Neuronal stem cell (in vitro differentiated cells): ENCODE results near the gene CST3.

ENCODE experiments used
- DNase-seq: peaks from one replicate; pipeline ENCODE4 v3.0.0-alpha.2; 2013; ENCODE audit warnings: low spot score
- H2AFZ ChIP-seq: one replicate; pipeline ENCODE4 v1.6.1; 2013; ENCODE audit warnings: mild to moderate bottlenecking, low read length, inconsistent platforms
- H2AK5ac ChIP-seq: 2 replicates; pipeline ENCODE4 v1.6.1; 2013; ENCODE audit warnings: low read depth, mild to moderate bottlenecking, inconsistent platforms, low read length, moderate library complexity, mixed read lengths
- H2BK120ac ChIP-seq: 2 replicates; pipeline ENCODE4 v1.6.1; 2013; ENCODE audit warnings: low read depth, mild to moderate bottlenecking, inconsistent platforms, low read length, moderate library complexity, mixed read lengths
- H2BK12ac ChIP-seq: one replicate; pipeline ENCODE4 v1.6.1; 2013; ENCODE audit warnings: low read length, inconsistent platforms
- H2BK15ac ChIP-seq: 2 replicates; pipeline ENCODE4 v1.6.1; 2013; ENCODE audit warnings: mild to moderate bottlenecking, low read length, inconsistent platforms, mixed read lengths
- H2BK5ac ChIP-seq: one replicate; pipeline ENCODE4 v1.6.1; 2013; ENCODE audit warnings: inconsistent platforms, mild to moderate bottlenecking, low read length, moderate library complexity
- H3K14ac ChIP-seq: one replicate; pipeline ENCODE4 v1.6.1; 2013; ENCODE audit warnings: low read length, inconsistent platforms
- H3K18ac ChIP-seq: 2 replicates; pipeline ENCODE4 v1.6.1; 2013; ENCODE audit warnings: low read length, inconsistent platforms
- H3K23ac ChIP-seq: 2 replicates; pipeline ENCODE4 v1.6.1; 2013; ENCODE audit warnings: low read depth, mild to moderate bottlenecking, mixed read lengths, low read length, inconsistent platforms; ENCODE audit not compliant: poor library complexity
- H3K27ac ChIP-seq: replicated peaks from 3 replicates; pipeline ENCODE4 v1.5.1; 2013; ENCODE audit warnings: low read length, inconsistent platforms
- H3K27me3 ChIP-seq, 3 experiments: 2 replicates each; pipeline ENCODE4 v1.6.1; 2013; ENCODE audit warnings: low read length in 3 of 3, mild to moderate bottlenecking in 2 of 3, inconsistent platforms in 1 of 3, low read depth in 1 of 3, mixed read lengths in 1 of 3, moderate library complexity in 1 of 3; ENCODE audit not compliant: control insufficient read depth in 3 of 3, insufficient read depth in 3 of 3
- H3K36me3 ChIP-seq, 2 donors: replicated peaks in 1 of 2; 2 replicates each; pipeline ENCODE4 v1.6.1; 2013; ENCODE audit warnings: low read length in 2 of 2; ENCODE audit not compliant: control insufficient read depth in 2 of 2, insufficient read depth in 2 of 2
- H3K4ac ChIP-seq: 2 replicates; pipeline ENCODE4 v1.6.1; 2013; ENCODE audit warnings: inconsistent platforms, mild to moderate bottlenecking, low read length, moderate library complexity
- H3K4me1 ChIP-seq, 2 donors: 1 replicate in 1 of 2; 2 replicates in 1 of 2; pipeline ENCODE4 v1.6.1; 2013; ENCODE audit warnings: low read length in 2 of 2, low read depth in 1 of 2; ENCODE audit not compliant: control insufficient read depth in 2 of 2, insufficient read depth in 1 of 2
- H3K4me2 ChIP-seq: one replicate; pipeline ENCODE4 v1.6.1; 2013; ENCODE audit warnings: mild to moderate bottlenecking, low read length, inconsistent platforms; ENCODE audit not compliant: insufficient read depth, poor library complexity, severe bottlenecking
- H3K4me3 ChIP-seq, 2 donors: 2 replicates each; pipeline ENCODE4 v1.5.1; 2013; ENCODE audit warnings: low read length in 2 of 2, mild to moderate bottlenecking in 2 of 2, inconsistent platforms in 1 of 2, moderate library complexity in 1 of 2
- H3K79me1 ChIP-seq: one replicate; pipeline ENCODE4 v1.6.1; 2013; ENCODE audit warnings: low read depth, mild to moderate bottlenecking, inconsistent platforms, low read length, moderate library complexity
- H3K9ac ChIP-seq: one replicate; pipeline ENCODE4 v1.6.1; 2013; ENCODE audit warnings: mild to moderate bottlenecking, low read depth, low read length, inconsistent platforms; ENCODE audit not compliant: poor library complexity
- H3K9me3 ChIP-seq, 2 donors: replicated peaks in 1 of 2; 2 replicates each; pipeline versions ENCODE3 to v1.6.1; 2013; ENCODE audit warnings: low read length in 2 of 2, mild to moderate bottlenecking in 2 of 2, inconsistent platforms in 1 of 2, low read depth in 1 of 2, mixed read lengths in 1 of 2, moderate library complexity in 1 of 2; ENCODE audit not compliant: control insufficient read depth in 2 of 2, insufficient read depth in 1 of 2
- H4K8ac ChIP-seq: one replicate; pipeline ENCODE4 v1.6.1; 2013; ENCODE audit warnings: low read depth, mild to moderate bottlenecking, inconsistent platforms, low read length, moderate library complexity
- H4K91ac ChIP-seq: one replicate; pipeline ENCODE4 v1.6.1; 2013; ENCODE audit warnings: low read length, low read depth, mild to moderate bottlenecking, inconsistent platforms; ENCODE audit not compliant: poor library complexity
- WGBS, 2 donors: extraction: QIAGEN DNeasy Blood & Tissue Kit; methylation state at CpG; one replicate each; pipeline ENCODE4 v1.1.7; 2013; ENCODE audit warnings: missing lambda C conversion rate in 2 of 2, mixed read lengths in 1 of 2; ENCODE audit not compliant: insufficient read length in 2 of 2, insufficient replicate concordance in 1 of 2; ENCODE audit errors: extremely low coverage in 2 of 2; 5-methylcytosine and 5-hydroxymethylcytosine counted together

Gene CST3

DNA sequence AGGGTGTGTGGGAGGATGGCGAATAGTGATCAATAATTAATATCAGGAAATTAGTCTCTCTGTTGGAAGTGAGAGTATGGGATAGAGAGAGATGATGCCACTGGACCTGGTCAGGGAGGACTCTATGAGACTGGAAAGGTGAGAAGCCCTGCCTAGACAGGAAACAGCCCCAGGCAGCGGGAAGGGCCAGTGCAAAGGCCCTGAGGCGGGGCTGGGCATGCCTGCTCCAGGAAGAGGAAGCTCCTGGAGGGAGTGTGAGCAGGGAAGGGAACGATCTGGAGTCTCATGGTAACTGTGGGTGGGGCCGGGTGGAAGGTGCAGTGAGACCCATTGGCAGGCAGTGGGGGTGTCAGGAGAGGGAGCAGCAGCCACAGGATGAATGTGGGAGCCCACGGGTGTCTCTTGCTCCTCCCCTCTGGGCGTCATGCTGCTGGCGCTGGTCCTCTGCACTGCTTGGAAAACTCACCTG, 1.8 kb upstream of the CST3 start:
- no peak overlapping the region for H3K4me2 ChIP-seq
- H2BK5ac ChIP-seq, result peak overlapping the region; percentile 53
- H4K91ac ChIP-seq, result no peak overlapping the region
- H3K27me3 ChIP-seq, result peaks cover 0 to 5% (median 3%) of the 10 kb centered on the region in 3 experiments
- H3K79me1 ChIP-seq, result no peaks in the 10 kb centered on the region
- peaks cover 6 to 12% of the 10 kb centered on the region in 2 donors for H3K36me3 ChIP-seq
- no peak overlapping the region for H3K14ac ChIP-seq
- no peak for DNase-seq
- H3K4me1 ChIP-seq, result peaks cover 5 to 10% of the 10 kb centered on the region in 2 donors
- H2BK120ac ChIP-seq, result no peak overlapping the region
- no peak overlapping the region for H3K9ac ChIP-seq
- H2BK12ac ChIP-seq, result no peak overlapping the region
- WGBS, 2 donors, result no CpG with 5 or more reads among the region's 8 CpGs
- H3K9me3 ChIP-seq, result peaks cover 0 to 2% of the 10 kb centered on the region in 2 donors
- H2AK5ac ChIP-seq, result peak overlapping the region; percentile 61
- no peak overlapping the region for H2BK15ac ChIP-seq
- H3K18ac ChIP-seq, result no peak overlapping the region
- no peak overlapping the region for H2AFZ ChIP-seq
- no peak overlapping the region for H3K4ac ChIP-seq
- no peak overlapping the region for H3K27ac ChIP-seq
- H4K8ac ChIP-seq, result no peak overlapping the region
- no peak overlapping the region for H3K4me3 ChIP-seq
- peak overlapping the region; percentile 73 for H3K23ac ChIP-seq

DNA sequence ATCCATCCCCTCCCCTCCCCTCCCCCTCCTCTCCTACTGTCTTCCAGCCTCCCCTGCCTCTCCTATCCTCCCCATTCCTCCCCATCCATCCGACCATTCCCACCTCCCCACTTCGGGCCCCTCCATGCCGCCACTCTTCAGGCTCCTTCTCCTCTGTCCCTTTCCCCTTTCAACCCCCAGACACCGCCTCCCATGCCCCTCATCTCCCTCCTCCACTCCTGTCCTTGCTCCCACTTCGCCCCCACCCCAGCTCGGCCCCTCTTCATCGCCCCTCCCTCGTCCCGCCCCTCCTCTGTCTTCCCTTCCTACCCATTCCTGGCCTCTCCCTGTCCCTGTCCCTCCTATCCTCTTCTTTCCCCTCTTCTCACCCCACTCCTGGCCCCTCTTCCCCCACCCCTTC, 554 bp upstream of the CST3 start:
- H2BK5ac ChIP-seq, result peak overlapping the region; percentile 24
- no peak overlapping the region for H2BK120ac ChIP-seq
- peak overlapping the region; percentile 11 for H3K4me2 ChIP-seq
- no peak for DNase-seq
- H3K9ac ChIP-seq, result no peak overlapping the region
- H3K4me1 ChIP-seq, result peaks cover 5 to 8% of the 10 kb centered on the region in 2 donors
- no peak overlapping the region for H2BK15ac ChIP-seq
- H2AFZ ChIP-seq, result peak overlapping the region; percentile 100
- peaks cover 0 to 2% of the 10 kb centered on the region in 2 donors for H3K9me3 ChIP-seq
- H3K27me3 ChIP-seq, result peaks cover 0 to 5% (median 3%) of the 10 kb centered on the region in 3 experiments
- no peak overlapping the region for H4K8ac ChIP-seq
- H3K36me3 ChIP-seq, result peaks cover 6 to 24% of the 10 kb centered on the region in 2 donors
- no peak overlapping the region for H3K18ac ChIP-seq
- no peak overlapping the region for H2BK12ac ChIP-seq
- H3K4ac ChIP-seq, result no peak overlapping the region
- no peak overlapping the region for H3K23ac ChIP-seq
- peak overlapping the region in 1 of 2 donors; percentile 4 for H3K4me3 ChIP-seq
- no peak overlapping the region for H3K27ac ChIP-seq
- no peak overlapping the region for H4K91ac ChIP-seq
- no CpG with 5 or more reads among the region's 9 CpGs for WGBS, 2 donors
- H3K79me1 ChIP-seq, result no peaks in the 10 kb centered on the region
- no peak overlapping the region for H3K14ac ChIP-seq
- no peak overlapping the region for H2AK5ac ChIP-seq

GRCh38 chr20:23636908-23637281, 860 bp downstream of the CST3 start:
- WGBS, 2 donors, result no CpG with 5 or more reads among the region's 4 CpGs
- Histone ChIP-seq H2AFZ (peak overlapping the region; percentile 100), H4K8ac (no peak overlapping the region), H2BK12ac (no peak overlapping the region), H3K4me2 (peak overlapping the region; percentile 91), H3K4me3 (peak overlapping the region; percentile 90 to 98), H4K91ac (no peak overlapping the region), H3K9ac (peak overlapping the region; percentile 98), H2BK5ac (no peak overlapping the region), H3K36me3 (peaks cover 6 to 38% of the 10 kb centered on the region in 2 donors), H3K4ac (no peak overlapping the region), H3K23ac (peak overlapping the region; percentile 93), H3K27me3 (peaks cover 0 to 5% (median 3%) of the 10 kb centered on the region in 3 experiments), H2AK5ac (peak overlapping the region; percentile 81), H2BK120ac (no peak overlapping the region), H3K4me1 (peaks cover 5 to 8% of the 10 kb centered on the region in 2 donors), H3K18ac (peak overlapping the region; percentile 99), H3K79me1 (no peaks in the 10 kb centered on the region), H3K27ac (no peak overlapping the region), H2BK15ac (peak overlapping the region; percentile 81), H3K9me3 (peaks cover 0 to 2% of the 10 kb centered on the region in 2 donors), H3K14ac (peak overlapping the region; percentile 97)
- DNase-seq, result no peak

- Histone ChIP-seq H2BK120ac (no peak overlapping the region), H2AFZ (no peak overlapping the region), H3K27ac (no peak overlapping the region), H3K4me2 (peak overlapping the region; percentile 91), H4K8ac (peak overlapping the region; percentile 48), H3K4ac (no peak overlapping the region), H3K9me3 (peaks cover 0 to 2% of the 10 kb centered on the region in 2 donors), H3K14ac (no peak overlapping the region), H3K23ac (peak overlapping the region; percentile 32), H2BK15ac (no peak overlapping the region), H3K4me1 (peaks cover 5 to 8% of the 10 kb centered on the region in 2 donors), H2AK5ac (no peak overlapping the region), H3K18ac (no peak overlapping the region), H4K91ac (no peak overlapping the region), H3K36me3 (peaks cover 6 to 38% of the 10 kb centered on the region in 2 donors), H3K27me3 (peaks cover 0 to 3% (median 3%) of the 10 kb centered on the region in 3 experiments), H2BK12ac (no peak overlapping the region), H2BK5ac (no peak overlapping the region), H3K4me3 (peak overlapping the region in 1 of 2 donors; percentile 90), H3K9ac (peak overlapping the region; percentile 64), H3K79me1 (no peaks in the 10 kb centered on the region)
- no CpG with 5 or more reads among the region's 19 CpGs for WGBS, 2 donors
- DNase-seq, result no peak
Observed at GRCh38 chr20:23636182-23636907, 1.4 kb downstream of the CST3 start.
